ENCODE results near the gene CTIF.
"Not testable (repeated sequence)": the region's sequence is repeated elsewhere in the genome, so short reads cannot be mapped to it uniquely, and the experiment has no call there.

CTIF gene

GRCh38 chr18:48641981-48642380 lies 103.2 kb downstream of the CTIF start:
- DNase-seq (ENCODE audit: low read depth, low spot score): no peak

- no peak for DNase-seq (ENCODE audit: low read depth, low spot score)
These were observed 103.7 kb downstream of the CTIF start for GRCh38 chr18:48642503-48642902.

DNA sequence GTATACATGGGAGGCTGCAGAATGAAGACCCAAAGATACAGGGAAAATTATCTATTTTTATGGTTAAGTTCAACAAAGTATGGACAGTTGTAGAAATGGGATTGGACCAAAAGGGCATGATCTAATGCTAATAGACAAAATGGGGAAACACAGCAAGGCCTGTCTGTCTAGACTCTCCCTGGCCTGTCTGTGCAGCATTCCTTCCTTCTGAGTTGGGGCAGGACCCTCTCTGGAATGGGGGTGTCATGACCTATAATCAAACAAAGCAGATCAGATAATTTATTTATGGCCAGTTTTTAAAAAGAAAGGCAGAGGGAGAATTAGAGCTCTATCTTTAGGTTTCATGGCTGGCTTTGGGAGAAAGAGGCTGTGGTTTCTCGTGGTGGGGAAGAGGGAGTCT lies 104.4 kb downstream of the CTIF start:
- DNase-seq (ENCODE audit: low read depth, low spot score): no peak

- no peak for DNase-seq (ENCODE audit: low read depth, low spot score)
These were observed 105.2 kb downstream of the CTIF start for GRCh38 chr18:48644029-48644428.

GRCh38 chr18:48645427-48646002 lies 106.7 kb downstream of the CTIF start:
- no peak for DNase-seq (ENCODE audit: low read depth, low spot score)

DNA sequence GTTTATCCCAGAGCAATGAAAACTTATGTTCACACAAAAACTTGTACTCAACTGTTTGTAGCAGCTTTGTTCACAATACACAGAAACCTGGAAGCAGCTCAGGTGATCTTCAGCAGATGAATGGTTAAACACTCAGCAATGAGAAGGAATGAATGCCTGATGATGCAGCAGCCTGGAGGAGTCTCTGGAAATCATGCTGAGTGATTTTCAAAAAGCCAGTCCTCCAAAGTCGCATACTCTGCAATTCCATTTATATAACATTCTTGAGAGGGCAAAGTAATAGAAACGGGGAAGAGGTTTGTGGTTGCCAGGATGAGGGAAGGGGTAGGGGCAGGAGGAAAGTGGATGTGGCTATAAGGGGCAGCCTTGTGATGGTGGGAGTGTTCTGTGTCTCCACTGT lies 108.1 kb downstream of the CTIF start:
- no peak for DNase-seq (ENCODE audit: low read depth, low spot score)

GRCh38 chr18:48649231-48649630 lies 110.4 kb downstream of the CTIF start:
- DNase-seq (ENCODE audit: low read depth, low spot score): no peak

- DNase-seq (ENCODE audit: low read depth, low spot score): not testable (repeated sequence)
These were observed 115.8 kb downstream of the CTIF start for GRCh38 chr18:48654591-48654990.

DNA sequence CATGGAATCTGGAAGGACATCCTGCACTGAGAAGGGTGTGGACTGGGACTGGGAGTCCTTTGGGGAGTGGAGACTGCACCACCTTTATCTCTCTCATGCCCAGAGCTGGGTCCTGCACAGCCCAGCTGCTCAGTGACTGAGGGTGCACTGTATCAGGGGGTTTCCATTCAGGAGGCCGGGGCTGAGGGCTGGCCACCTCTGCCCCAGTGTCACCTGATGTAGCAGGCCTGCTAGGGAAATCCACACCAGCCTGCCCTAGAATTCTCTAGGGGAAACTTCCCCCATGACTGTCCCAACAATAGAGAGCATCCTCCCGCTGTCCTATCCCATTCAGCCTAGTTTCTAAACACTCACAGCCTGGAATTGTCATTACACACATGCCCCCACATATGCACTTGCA lies 116.7 kb downstream of the CTIF start:
- DNase-seq (ENCODE audit: low read depth, low spot score): no peak

DNA sequence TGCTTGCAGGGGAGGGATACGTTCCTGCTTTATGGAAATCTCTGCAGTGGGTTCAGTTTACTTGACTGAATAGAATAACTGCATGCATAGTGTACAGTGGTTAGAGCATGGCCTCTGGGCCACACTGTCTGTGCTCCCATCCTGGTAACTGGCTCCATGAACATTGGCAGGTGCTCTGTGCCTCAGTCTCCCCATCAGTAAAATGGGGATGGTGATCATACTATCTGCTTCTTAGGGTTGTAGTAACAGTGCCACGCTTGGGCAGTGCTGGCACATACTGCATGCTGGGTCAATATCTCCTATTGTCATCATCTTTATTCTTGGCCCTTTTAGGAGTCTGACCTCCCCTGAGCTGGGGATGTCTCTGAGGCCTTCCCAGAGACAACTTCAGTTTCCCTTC lies 117.3 kb downstream of the CTIF start:
- no peak for DNase-seq (ENCODE audit: low read depth, low spot score)

- DNase-seq (ENCODE audit: low read depth, low spot score): no peak
These were observed 117.8 kb downstream of the CTIF start for GRCh38 chr18:48656582-48656981.

- no peak for DNase-seq (ENCODE audit: low read depth, low spot score)
These were observed 118.8 kb downstream of the CTIF start for GRCh38 chr18:48657447-48658120.

GRCh38 chr18:48658721-48659120 lies 119.9 kb downstream of the CTIF start:
- no peak for DNase-seq (ENCODE audit: low read depth, low spot score)

GRCh38 chr18:48659188-48660009 lies 120.6 kb downstream of the CTIF start:
- DNase-seq (ENCODE audit: low read depth, low spot score): no peak

GRCh38 chr18:48660346-48661228 lies 121.8 kb downstream of the CTIF start:
- DNase-seq (ENCODE audit: low read depth, low spot score): no peak

DNA sequence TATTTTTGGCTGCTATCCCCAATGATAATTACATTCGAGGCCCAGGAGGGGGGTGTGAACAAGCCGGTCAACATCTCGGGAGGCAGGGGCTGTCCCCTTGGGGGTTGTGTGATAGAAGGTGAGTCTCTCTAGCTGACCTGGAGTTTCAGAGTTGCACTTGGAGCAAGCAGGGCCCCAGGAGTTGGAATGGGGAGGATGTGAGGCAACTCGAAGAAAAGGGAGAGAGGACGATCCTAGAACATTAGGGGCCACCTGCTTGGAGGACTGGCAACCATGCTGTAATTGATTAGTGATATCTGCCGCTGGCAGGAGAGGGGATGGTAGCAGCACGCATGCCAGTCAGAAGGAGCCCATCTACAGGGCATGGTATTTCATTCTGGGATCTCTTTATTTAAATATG lies 122.6 kb downstream of the CTIF start:
- DNase-seq (ENCODE audit: low read depth, low spot score): no peak

DNA sequence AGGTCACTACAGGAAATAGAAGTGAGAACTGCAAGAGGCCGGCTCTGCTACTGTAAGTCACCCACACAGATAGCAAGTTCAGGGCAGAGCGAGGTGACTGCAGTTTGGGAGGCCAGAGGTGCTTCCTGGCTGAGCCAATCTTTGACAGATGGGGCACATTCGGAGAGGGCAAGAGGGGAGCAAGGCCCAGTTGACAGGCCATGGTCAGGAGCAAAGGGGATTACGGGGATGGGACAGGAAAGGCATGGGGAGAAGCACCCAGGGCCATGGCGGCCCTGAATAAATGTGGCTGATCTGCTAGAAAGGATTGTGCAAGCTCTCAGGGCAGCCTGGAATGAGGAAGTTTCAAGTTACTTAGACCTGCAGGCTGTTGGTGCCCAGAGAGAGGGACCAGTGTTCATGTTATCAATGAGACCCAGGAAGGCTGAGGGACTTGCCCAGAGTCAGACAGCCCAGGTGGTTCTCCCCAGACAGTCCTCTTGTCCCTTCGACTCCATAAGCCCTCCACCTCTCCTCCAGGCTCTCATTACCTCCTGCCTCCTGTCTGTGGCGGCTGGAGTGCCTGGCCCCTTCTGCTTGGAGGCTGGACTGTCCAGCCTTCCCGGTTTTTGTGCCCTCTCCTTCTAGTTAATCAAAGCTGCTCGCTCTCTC lies 123.3 kb downstream of the CTIF start:
- DNase-seq (ENCODE audit: low read depth, low spot score): no peak

DNA sequence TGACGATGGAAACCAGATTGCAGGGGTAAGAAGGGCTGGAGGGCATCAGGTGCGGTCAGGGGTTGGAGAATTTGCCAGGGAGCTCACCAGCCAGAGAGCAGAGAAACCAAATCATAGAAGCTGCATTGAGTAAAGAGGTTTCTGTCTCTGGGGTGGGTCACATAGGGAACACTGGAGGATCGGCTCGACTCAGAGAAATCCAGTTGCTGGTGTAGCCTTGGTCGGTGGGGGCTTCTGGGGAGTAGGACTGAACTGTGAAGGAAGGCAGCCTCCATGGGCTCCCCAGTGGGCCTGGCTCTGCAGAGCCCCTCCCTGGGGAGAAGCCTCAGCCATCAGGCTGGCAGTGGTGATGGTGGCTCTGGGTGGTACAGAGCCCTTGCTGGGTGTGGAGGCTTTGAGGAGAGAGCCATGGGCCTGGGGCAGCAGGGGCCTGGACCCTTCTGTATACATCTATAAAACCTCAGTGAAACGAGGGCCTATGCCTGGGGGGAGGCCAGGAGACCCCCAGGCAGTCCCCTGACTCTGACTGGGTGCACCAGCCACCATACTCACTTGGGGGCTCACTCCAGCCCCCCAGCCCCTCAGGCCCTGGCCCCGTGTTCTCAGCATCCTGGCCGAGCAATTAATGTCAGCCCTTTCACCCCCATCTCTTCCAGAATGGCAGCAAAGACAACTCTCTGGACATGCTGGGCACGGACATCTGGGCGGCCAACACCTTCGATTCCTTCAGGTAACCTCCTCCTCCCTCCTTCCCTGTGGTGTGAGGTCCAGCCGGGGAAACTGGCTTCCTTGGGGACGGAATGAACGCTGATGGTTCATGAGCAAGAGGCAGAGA lies 124.5 kb downstream of the CTIF start:
- no peak for DNase-seq (ENCODE audit: low read depth, low spot score)

DNA sequence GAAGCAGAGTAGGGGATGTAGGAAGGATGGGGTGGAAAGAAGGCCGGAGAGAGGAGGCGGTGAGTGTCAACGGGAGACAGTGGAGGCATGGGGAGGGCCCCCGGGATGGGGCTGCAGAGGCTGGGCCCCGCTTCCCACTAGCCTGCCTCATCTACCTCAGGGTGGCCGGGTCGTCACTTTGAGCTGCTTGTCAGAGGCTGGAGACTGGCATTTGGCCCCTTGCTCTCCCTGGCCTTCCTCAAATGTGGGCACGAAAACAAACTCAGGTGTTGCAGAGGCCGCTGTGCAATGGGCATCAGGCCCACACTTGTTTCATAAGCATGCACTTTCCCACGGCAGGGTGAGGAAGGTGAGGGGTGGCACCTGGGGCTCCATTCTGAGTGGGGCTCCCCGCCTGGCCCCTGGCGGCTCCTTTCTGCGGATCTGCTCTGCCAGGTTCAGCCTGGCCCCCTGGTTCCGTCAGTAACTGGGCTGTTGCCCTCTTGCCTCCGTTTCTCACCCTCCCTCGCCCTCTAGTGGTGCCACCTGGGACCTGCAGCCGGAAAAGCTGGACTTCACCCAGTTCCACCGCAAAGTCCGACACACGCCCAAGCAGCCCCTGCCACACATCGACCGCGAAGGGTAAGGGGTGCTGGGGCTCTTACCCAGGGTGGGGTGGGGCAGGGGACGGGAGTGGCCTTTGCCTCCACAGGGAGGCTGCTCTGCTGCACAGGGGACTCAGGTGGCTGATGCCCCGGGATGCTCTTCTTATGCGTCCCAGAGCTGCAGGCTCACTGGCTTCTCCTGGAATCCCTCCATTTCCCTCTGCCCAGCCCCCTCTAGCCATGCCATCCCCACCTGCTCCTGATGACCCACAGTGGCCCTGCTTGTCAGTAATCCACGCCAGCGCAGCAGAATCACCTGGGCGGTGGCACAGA lies 125.4 kb downstream of the CTIF start:
- no peak for DNase-seq (ENCODE audit: low read depth, low spot score)

All from activated naive CD8-positive, alpha-beta T cell treated with anti-CD3 and anti-CD28 coated beads, Interleukin-2, amount 50 U/mL, for 16 hours (primary cell).